Measurements from ENCODE around the gene MRPL20.
"Not testable (repeated sequence)": the region's sequence is repeated elsewhere in the genome, so short reads cannot be mapped to it uniquely, and the experiment has no call there.

Gene MRPL20

GRCh38 chr1:1437033-1437903, 30.2 kb upstream of the MRPL20 start:
- DNase-seq = no peak

DNA sequence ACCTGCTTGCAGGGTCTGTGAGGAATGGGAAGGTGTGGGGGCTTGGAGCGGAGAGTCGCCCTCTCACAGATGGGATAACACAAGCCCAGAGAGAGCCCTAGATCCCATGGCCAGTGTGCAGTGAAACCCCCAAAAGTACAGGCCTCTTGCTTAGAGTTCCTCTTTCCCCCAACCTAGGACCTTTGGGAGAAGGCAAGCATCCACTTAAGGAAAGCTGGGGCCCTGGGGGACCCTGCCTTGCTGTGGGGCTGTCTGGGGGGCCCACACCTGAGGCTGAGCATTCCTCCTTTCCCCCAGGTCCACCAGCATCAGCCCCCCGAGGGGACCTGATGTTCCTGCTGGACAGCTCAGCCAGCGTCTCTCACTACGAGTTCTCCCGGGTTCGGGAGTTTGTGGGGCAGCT, 29.5 kb upstream of the MRPL20 start:
- DNase-seq = no peak

DNA sequence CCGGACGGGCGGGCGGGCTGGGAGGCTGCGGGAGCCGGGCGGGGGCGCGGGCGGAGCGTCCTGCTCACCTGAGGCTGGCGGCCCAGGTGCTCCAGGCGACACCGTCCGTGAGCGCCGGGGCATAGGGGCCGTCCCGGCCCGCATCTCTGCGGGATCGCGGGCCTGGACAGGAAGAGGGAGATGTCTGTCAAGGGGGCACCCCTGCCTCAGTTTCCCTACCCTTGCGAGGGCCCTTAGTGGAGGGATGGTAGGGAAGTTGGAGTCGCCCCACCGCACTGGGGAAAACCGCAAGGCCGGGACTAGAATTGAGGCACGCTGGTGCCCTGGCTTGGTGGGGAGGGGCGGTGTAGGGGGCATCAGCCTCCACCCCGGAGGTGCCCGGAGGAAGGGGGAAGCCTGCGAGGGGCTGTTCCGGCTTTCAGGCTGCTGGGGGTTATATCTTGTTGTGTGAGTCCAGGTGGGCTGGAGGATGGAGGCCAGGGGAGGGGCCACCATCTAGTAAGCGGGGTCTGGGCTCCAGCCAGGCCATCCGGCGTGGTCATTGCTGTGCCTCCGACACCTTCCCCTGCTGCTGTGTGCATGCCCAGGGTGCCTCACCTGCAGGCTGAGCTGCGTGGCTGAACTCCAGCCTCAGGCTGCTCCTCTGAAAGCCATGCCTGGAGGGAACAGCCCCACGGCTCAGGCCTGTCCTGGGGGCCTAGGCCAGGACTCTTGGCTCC, 29.0 kb upstream of the MRPL20 start:
- no peak for DNase-seq

DNA sequence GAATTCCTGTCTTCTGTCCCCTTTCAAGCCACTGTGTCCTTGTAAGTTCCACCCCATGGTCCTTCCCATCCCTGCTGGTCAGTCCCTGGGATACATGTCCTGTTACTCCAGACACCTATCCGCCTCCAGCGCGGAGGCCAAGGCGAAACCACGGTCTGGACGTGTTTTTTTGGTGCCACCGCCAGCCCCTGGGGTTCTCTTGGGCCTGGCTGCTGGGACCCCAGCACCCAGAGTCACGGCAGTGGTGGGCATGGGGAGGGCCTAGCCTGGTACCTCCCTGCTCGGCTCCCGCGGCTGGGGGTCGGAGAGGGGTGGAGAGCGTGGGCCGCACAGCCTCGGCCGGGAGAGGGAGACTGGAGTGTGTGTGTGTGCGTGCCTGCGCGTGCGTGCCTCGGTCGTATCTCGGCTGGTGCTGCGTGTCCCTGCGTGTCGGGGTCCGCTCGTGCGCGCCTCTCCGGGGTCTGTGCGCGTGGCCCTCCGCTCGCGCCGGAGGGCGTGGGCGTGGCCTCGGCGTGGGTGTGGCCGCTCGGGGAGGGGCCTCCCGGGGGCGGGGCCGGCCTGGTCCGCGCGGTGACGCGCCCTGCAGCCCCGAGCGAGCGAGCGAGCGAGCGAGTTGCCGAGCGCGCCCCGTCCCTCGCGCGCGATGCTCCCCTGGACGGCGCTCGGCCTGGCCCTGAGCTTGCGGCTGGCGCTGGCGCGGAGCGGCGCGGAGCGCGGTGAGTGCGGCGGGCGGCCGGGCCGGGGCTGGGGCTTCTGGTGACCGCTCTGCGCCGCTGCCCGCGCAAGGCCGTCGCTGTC, 28.2 kb upstream of the MRPL20 start, which contains the start of gene VWA1:
VWA1 (plus strand) TSS at position 585 of the 798 bp plus-strand sequence; CDS start at position 644, 59 bp downstream.
- peak in 1 of 2 experiments; percentile 83 for DNase-seq

DNA sequence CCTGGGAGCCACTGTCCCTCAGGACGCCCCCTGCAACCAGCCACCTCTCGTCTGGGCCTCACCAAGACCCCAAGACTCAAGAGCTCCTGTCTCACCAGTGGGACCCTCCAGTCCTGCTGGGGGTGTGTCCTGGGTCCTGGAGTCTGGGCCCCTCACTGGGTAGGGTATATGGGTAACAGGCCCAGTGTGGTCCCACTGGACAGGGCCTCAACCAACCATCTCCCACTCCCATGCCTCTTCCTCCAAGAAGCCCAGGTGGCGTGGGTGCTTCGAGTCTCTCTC, 27.7 kb upstream of the MRPL20 start:
- DNase-seq = no peak

DNA sequence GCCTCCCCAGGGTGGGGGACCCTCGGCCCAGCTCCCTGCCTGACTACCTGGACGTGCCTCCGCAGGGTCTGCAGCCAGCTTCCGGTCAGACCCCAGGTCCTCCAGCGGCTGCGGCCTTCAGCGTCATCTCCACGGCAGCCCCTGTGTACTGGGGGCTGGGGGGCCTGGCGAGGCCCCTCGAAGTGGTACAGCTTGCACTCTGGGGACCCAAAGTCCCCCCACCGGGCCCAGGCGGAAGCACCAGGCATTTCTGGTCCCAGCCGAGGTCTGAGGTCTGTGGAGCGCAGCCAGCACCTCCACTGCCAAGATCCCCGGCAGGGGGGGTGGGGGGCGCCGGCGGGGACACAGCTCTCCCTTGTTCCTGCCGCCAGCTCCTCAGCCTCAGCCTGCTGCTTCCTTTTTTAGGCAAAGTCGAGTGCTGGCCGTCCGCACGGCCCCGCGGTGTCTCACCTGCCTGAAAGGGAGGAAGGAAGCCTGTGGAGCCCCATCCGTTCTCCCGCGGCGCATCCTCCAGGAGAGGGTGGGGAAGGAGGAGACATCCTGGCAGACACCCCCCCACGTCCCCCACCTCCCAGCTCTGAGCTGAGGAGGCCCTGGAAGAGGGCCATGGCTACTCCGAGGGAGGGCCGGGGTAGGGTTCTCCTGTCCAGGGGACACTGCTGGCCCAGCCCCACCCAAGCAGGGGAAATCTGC, 27.2 kb upstream of the MRPL20 start:
- DNase-seq = no peak

DNA sequence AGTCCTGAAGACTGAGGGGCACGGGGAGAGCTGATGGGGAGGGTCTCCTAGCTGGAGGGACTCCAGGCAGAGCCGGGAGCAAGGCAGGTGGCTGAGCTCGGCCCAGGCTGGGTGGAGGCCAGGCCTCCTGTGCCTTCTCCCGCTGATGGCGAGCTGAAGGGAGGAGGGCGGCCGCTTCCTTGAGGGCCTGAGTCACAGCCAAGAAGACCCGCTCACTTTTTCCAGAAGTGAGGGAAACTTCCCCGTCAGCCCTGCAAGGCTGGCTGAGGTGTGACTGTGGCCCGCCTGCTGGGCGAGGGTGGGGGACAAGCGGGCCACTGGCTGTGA, 26.7 kb upstream of the MRPL20 start:
- no peak for DNase-seq

GRCh38 chr1:1432951-1433803, 26.1 kb upstream of the MRPL20 start:
- DNase-seq = peak; percentile 61 to 85

DNA sequence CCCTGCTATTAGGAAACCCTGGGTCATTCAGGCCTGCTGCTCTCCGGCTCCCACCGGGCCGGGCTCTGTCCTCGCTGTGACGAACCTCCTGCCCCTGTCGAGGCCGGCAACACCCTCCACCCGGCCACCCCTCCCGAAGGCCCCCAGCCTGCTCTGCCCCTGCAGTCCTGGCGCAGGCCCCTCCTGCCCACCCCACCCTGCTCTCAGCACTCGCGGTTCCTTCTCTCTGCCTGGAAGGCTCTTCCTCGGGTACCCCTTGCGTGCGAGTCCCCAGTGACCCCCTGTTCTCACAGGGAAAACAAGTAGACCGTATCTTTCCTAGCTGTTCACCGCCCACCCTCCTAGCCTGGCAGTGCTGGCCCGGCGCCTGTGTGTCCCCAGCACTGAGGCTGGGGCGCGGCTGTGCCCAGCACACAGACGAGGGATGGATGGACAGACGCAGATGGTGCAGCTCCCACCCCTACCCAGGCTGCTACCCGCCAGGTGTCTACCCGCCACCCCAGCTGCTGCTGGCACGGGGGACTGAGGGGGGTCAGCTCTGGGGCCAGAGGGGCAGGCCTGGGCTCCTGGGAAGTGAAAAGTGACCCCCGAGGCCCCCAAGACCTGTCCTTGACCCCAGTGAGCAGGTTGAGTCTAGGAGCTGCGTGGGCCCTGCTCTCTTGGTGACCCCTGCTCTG, 25.3 kb upstream of the MRPL20 start:
- no peak for DNase-seq

- no peak for DNase-seq
Measured at GRCh38 chr1:1431845-1432273, 24.8 kb upstream of the MRPL20 start.

GRCh38 chr1:1430992-1431844, 24.1 kb upstream of the MRPL20 start:
- DNase-seq = no peak

DNA sequence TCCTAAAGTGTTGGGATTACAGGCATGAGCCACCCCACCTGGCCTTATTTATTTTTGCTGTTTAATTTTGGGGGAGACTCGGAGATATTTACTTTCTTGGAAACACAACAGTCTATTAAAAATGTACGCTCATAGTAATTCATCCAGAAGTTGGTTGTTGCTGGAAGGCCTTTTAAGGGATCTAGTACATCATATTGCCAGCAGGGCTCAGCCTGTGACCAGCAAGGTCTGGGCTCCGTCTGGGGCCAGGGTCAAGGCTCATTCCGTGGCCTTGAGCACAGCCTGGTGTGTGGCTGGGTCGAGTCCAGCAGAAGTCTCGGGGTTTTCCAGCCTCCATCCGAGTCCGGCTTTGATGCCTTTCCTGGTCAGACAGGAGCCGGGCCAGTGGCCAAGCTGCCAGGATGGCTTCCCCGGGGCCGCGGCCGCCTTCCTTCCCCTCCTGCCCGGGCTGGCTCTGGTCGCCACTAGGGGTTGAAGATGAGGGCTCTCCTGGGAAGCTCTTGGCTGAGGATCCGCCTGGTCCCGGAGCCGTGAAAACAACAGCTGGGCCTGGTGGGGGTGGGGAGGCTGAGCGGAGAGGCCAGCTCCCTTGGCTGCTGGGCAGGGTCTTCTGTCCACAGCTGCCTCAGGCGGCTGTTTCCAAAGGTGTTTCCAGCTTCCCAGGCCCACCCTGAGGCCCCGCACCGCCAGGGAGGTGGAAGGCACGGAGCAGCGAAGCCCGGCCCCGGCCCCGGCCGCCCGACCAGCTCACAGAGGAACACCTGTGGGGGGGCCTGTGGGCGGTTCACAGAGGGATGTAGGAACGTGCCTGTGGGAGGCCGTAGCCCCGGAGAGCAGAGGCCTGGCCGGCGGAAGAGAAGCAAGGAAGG, 23.3 kb upstream of the MRPL20 start:
- DNase-seq = no peak

GRCh38 chr1:1429671-1430073, 22.6 kb upstream of the MRPL20 start:
- DNase-seq = no peak

- not testable (repeated sequence) for DNase-seq
Measured at GRCh38 chr1:1428967-1429366, 21.9 kb upstream of the MRPL20 start.

- DNase-seq = no peak
Measured at GRCh38 chr1:1428174-1428573, 21.1 kb upstream of the MRPL20 start.

GRCh38 chr1:1427820-1428148, 20.7 kb upstream of the MRPL20 start:
- no peak for DNase-seq

DNA sequence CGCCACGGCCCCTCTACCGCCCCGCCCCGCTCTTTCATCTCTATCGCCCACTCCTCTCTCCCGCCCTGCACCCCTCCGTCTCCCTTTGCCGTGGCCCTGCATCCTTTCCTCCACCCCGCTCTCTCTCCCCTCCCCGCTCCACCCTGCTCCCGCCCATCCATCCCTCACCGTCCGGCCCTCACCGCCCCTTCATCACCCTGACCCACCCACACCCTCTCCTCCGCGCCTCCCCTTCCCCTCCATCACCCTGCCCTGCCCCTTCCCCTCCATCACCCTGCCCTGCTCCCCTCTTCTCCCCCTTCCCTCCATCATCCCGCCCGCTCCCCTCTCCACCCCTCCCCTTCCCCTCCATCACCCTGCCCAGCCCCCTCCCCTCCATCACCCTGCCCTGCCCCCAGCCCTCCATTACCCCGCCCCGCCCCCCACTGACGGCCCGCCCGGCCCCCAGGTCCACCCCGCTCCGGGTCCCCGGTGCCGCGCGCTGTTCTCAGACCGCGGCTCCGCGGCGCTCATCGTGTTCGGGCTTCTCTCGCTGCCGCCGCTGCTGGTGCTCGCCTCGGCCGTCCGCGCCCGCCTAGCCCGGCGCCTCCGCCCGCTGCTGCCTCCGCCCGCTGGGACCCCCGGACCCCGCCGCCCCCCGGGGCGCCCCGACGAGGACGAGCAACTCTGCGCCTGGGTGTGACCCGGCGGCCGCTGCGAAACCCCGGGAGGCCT, 20.2 kb upstream of the MRPL20 start:
- DNase-seq = no peak

- no peak for DNase-seq
Measured at GRCh38 chr1:1426496-1427105, 19.5 kb upstream of the MRPL20 start.

Data from NCI-H526 (cell line).